B cell (primary cell): Measurements from ENCODE around the gene NREP. TPM values are rescaled to one million over a fixed set of nuclear protein-coding genes. Genes with fewer than 3 reads are reported as not detected.

Experiments used
- ATAC-seq: fragments of 200-7000 bp; cut with Tn5 transposase; one replicate; pipeline ENCODE4 v1.10.0; 2021; ENCODE audit warnings: low read depth, mild to moderate bottlenecking, moderate number of reproducible peaks, moderate library complexity
- CTCF ChIA-PET: fragments of 350-600 bp; sonication (Branson Sonifier 250); formaldehyde crosslinking; loops from one replicate; lab custom pipeline; 2021; ENCODE audit warnings: antibody characterized with exemption, inconsistent platforms; lab: Charles Lee
- POLR2A ChIA-PET: fragments of 350-600 bp; sonication (Branson Sonifier 250); formaldehyde crosslinking; loops from one replicate; lab custom pipeline; 2021; ENCODE audit warnings: antibody characterized with exemption; lab: Charles Lee
- DNase-seq: peaks from one replicate; pipeline ENCODE4 v3.0.0; 2013
- H2AFZ ChIP-seq: 2 replicates; pipeline ENCODE4 v1.6.1; 2012; ENCODE audit warnings: mild to moderate bottlenecking, low read depth, low read length; ENCODE audit not compliant: insufficient read depth, poor library complexity, severe bottlenecking
- H3K27ac ChIP-seq, 2 donors: 1 replicate in 1 of 2; 2 replicates in 1 of 2; pipeline ENCODE4 v1.5.1; 2012 to 2013; ENCODE audit warnings: low read length in 2 of 2, mild to moderate bottlenecking in 2 of 2, moderate library complexity in 1 of 2
- H3K27me3 ChIP-seq, 4 experiments: fragments of 200-600 bp in 1 of 4; sonication (generic) in 1 of 4; replicated peaks in 1 of 4; 1 replicate in 2 of 4; 2 replicates in 2 of 4; pipeline versions ENCODE4 v1.6.1 to v1.7.0; 2013 to 2016; ENCODE audit warnings: low read length in 3 of 4, mild to moderate bottlenecking in 2 of 4, mixed read lengths in 1 of 4, moderate library complexity in 1 of 4; ENCODE audit not compliant: insufficient read depth in 4 of 4, control insufficient read depth in 3 of 4; ENCODE audit errors: control extremely low read depth in 1 of 4
- H3K36me3 ChIP-seq, 2 experiments: replicated peaks in 1 of 2; 1 replicate in 1 of 2; 2 replicates in 1 of 2; pipeline versions ENCODE4 v1.6.1 to v1.7.1; 2013; ENCODE audit warnings: low read length in 1 of 2; ENCODE audit not compliant: insufficient read depth in 2 of 2, control insufficient read depth in 1 of 2; ENCODE audit errors: control extremely low read depth in 1 of 2, extremely low read depth in 1 of 2
- H3K4me1 ChIP-seq, 2 donors: fragments of 200-600 bp in 1 of 2; sonication (generic) in 1 of 2; 1 replicate in 1 of 2; 2 replicates in 1 of 2; pipeline versions ENCODE4 v1.5.1 to v1.6.1; 2013 to 2017; ENCODE audit warnings: low read length in 2 of 2; ENCODE audit not compliant: control insufficient read depth in 2 of 2, insufficient read depth in 2 of 2
- H3K4me2 ChIP-seq: replicated peaks from 2 replicates; pipeline ENCODE3; 2012; ENCODE audit warnings: mild to moderate bottlenecking, low read depth, low read length; ENCODE audit not compliant: poor library complexity, severe bottlenecking
- H3K4me3 ChIP-seq, 5 experiments: fragments of 200-600 bp in 1 of 5; sonication (generic) in 1 of 5; 1 replicate in 3 of 5; 2 replicates in 2 of 5; pipeline versions ENCODE4 v1.5.1 to v1.7.0; 2011 to 2016; ENCODE audit warnings: low read length in 4 of 5, mild to moderate bottlenecking in 4 of 5, low read depth in 2 of 5, control low read depth in 1 of 5, moderate library complexity in 1 of 5; ENCODE audit not compliant: insufficient read depth in 1 of 5; ENCODE audit errors: control extremely low read depth in 1 of 5, extremely low read depth in 1 of 5
- H3K79me2 ChIP-seq: fragments of 200-600 bp; sonication (generic); one replicate; pipeline ENCODE4 v1.6.0; 2016; ENCODE audit warnings: low read length; ENCODE audit not compliant: control insufficient read depth, insufficient read depth
- H3K9ac ChIP-seq: fragments of 200-600 bp; sonication (generic); 2 replicates; pipeline ENCODE4 v1.6.1; 2017; ENCODE audit warnings: mild to moderate bottlenecking, low read length, moderate library complexity
- H3K9me3 ChIP-seq, 3 donors: one replicate each; pipeline versions ENCODE4 v1.6.1 to v1.7.1; 2013; ENCODE audit warnings: low read length in 2 of 3; ENCODE audit not compliant: control insufficient read depth in 2 of 3, insufficient read depth in 1 of 3; ENCODE audit errors: control extremely low read depth in 1 of 3
- H4K20me1 ChIP-seq: 2 replicates; pipeline ENCODE4 v1.6.0; 2012; ENCODE audit warnings: mild to moderate bottlenecking, low read length; ENCODE audit not compliant: insufficient read depth, control insufficient read depth, poor library complexity, severe bottlenecking
- H3K27ac Mint-ChIP-seq: one replicate; pipeline ENCODE4 v1.8.0; 2021; ENCODE audit warnings: mixed read lengths
- H3K27me3 Mint-ChIP-seq: one replicate; pipeline ENCODE4 v1.8.0; 2021; ENCODE audit warnings: mixed read lengths
- H3K4me1 Mint-ChIP-seq: one replicate; pipeline ENCODE4 v1.8.0; 2021; ENCODE audit warnings: mixed read lengths
- H3K4me3 Mint-ChIP-seq: one replicate; pipeline ENCODE4 v1.8.0; 2021; ENCODE audit warnings: mixed read lengths
- H3K9me3 Mint-ChIP-seq: one replicate; pipeline ENCODE4 v1.8.0; 2022; ENCODE audit warnings: mixed read lengths; ENCODE audit not compliant: insufficient read depth
- EZH2 ChIP-seq: IDR thresholded peaks from 2 replicates; pipeline ENCODE4 v1.6.1; 2012; ENCODE audit warnings: borderline replicate concordance, low read depth, mild to moderate bottlenecking, moderate library complexity, low read length; ENCODE audit not compliant: insufficient read depth, poor library complexity, severe bottlenecking
- WGBS: methylation state at CpG from one replicate; pipeline ENCODE4 v1.1.5; 2013; ENCODE audit warnings: missing lambda C conversion rate; ENCODE audit not compliant: insufficient coverage; 5-methylcytosine and 5-hydroxymethylcytosine counted together
- intact Hi-C: fragments of 100-400 bp; cut with micrococcal nuclease; formaldehyde crosslinking; loops from one replicate; pipeline ENCODE4 v1.10.0; 2022
- polyA plus RNA-seq: library from polyadenylated mRNA; depleted of rRNA; stranded (reverse); fragments of >200 nt; gene quantifications from 2 replicates; pipeline ENCODE4 v1.2.3, GENCODE V29; 2012
- total RNA-seq, 2 donors: library from RNA; stranded (reverse); fragments of 120-200 nt in 1 of 2; gene quantifications; 1 replicate in 1 of 2; 2 replicates in 1 of 2; pipeline versions ENCODE4 v1.2.3 to v1.2.4, GENCODE V29; 2013 to 2022
- TF ChIP-seq, protein P1 (sequence below): fragments of 200-600 bp; IDR thresholded peaks from one replicate; pipeline ENCODE4 v1.8.0; 2022; ENCODE audit warnings: antibody characterized with exemption, mild to moderate bottlenecking

NREP gene
- total and polyA plus RNA-seq, 2 donors (not counting 1 experiment from before 2014, with no cell fraction given): 6.7 to 17.0 TPM

DNA sequence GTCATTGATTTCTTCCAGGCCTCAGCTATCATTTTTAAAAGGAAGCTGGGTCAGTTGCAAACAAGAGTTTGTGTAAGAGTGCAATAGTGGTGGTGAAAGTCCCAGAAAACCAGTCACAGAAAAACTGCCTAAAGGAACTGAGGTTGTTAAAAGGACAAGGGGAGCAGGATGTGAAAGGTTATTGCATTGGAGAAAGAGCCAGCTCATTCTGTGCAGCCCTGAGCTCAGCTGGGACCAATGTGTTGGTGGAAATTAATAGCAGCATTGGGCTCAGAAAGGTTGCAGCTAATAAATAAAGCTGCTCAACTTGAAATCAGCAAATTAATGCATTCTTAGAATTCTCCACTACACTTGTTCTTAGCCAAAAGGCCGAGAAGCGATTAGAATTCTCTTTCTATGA is 34.9 kb downstream of the NREP start:
- intact Hi-C loops: no loop called here
- Histone ChIP-seq H2AFZ (no peak overlapping the region), H3K27me3 (no peaks in the 10 kb centered on the region), H3K79me2 (no peaks in the 10 kb centered on the region), H3K9me3 (no peaks in the 10 kb centered on the region), H3K4me1 (no peaks in the 10 kb centered on the region), H3K9ac (no peak overlapping the region), H3K27ac (no peak overlapping the region), H3K4me3 (no peak overlapping the region), H3K36me3 (no peaks in the 10 kb centered on the region), H4K20me1 (no peaks in the 10 kb centered on the region), H3K4me2 (no peak overlapping the region)
- ChIA-PET POLR2A (no interaction called here), CTCF (interaction anchor here (1.5 kb wide), 1 partner anchor 15 kb away, joined by 4 read pairs; no protein-coding TSS in a partner anchor)
- Mint-ChIP-seq H3K4me1 (no peaks in the 10 kb centered on the region), H3K9me3 (no peaks in the 10 kb centered on the region), H3K27ac (no peak overlapping the region), H3K4me3 (no peak overlapping the region), H3K27me3 (peaks cover 13% of the 10 kb centered on the region)
- DNase-seq (no peak), ATAC-seq (no peak)
- no peak for TF ChIP-seq EZH2
- TF ChIP-seq, protein P1, sequence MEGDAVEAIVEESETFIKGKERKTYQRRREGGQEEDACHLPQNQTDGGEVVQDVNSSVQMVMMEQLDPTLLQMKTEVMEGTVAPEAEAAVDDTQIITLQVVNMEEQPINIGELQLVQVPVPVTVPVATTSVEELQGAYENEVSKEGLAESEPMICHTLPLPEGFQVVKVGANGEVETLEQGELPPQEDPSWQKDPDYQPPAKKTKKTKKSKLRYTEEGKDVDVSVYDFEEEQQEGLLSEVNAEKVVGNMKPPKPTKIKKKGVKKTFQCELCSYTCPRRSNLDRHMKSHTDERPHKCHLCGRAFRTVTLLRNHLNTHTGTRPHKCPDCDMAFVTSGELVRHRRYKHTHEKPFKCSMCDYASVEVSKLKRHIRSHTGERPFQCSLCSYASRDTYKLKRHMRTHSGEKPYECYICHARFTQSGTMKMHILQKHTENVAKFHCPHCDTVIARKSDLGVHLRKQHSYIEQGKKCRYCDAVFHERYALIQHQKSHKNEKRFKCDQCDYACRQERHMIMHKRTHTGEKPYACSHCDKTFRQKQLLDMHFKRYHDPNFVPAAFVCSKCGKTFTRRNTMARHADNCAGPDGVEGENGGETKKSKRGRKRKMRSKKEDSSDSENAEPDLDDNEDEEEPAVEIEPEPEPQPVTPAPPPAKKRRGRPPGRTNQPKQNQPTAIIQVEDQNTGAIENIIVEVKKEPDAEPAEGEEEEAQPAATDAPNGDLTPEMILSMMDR: no peak
- WGBS: no CpG with 5 or more reads among the region's 2 CpGs

DNA sequence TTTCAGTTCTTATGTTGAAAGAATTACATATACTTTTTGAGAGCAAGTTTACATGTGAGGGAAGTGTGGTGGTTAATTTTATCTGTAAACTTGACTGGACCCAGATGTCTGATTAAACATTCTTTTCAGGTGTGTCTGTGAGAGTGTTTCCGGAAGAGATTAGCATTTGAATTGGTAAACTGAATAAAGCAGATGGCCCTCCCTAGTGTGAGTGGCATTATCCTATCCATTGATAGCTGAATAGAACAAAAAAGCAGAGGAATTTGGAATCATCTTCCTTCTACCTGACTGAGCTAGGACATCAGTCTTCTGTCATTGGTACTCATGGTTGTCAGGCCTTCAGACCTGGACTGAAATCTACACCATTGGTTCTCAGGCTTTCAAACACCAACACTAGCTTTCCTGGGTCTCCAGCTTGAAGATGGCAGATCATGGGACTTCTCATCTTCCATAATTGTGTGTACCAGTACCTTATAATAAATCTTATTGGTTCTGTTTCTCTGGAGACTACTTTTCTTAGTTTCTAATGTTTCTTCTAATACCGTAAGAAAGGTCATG is 36.6 kb downstream of the NREP start:
- TF ChIP-seq, protein P1: no peak
- TF ChIP-seq EZH2: no peak
- intact Hi-C loops: no loop called here
- no peak overlapping the region for H3K9ac ChIP-seq
- H3K27me3 Mint-ChIP-seq: peaks cover 13% of the 10 kb centered on the region
- ChIA-PET POLR2A (no interaction called here), CTCF (no interaction called here)
- DNase-seq (no peak), ATAC-seq (no peak)
- WGBS: 83% methylated on average over 1 of the region's 2 CpGs
- no peak overlapping the region for H3K27ac ChIP-seq
- H3K79me2 ChIP-seq: no peaks in the 10 kb centered on the region
- no peaks in the 10 kb centered on the region for H3K4me1 Mint-ChIP-seq
- peaks cover 0 to 3% (median 0%) of the 10 kb centered on the region in 3 donors for H3K9me3 ChIP-seq
- no peaks in the 10 kb centered on the region for H3K36me3 ChIP-seq
- no peaks in the 10 kb centered on the region for H3K27me3 ChIP-seq
- H3K4me1 ChIP-seq: no peaks in the 10 kb centered on the region
- H3K4me2 ChIP-seq: no peak overlapping the region
- no peak overlapping the region for H3K27ac Mint-ChIP-seq
- H2AFZ ChIP-seq: no peak overlapping the region
- H3K9me3 Mint-ChIP-seq: no peaks in the 10 kb centered on the region
- no peak overlapping the region for H3K4me3 ChIP-seq
- H4K20me1 ChIP-seq: no peaks in the 10 kb centered on the region
- no peak overlapping the region for H3K4me3 Mint-ChIP-seq
